ENCODE results near the gene CERS3.
"Not testable (repeated sequence)": the region's sequence is repeated elsewhere in the genome, so short reads cannot be mapped to it uniquely, and the experiment has no call there.

The CERS3 gene

GRCh38 chr15:100464888-100465287 is 63.9 kb downstream of the CERS3 start:
- DNase-seq (ENCODE audit: low spot score) = no peak

- no peak for DNase-seq (ENCODE audit: low spot score)
These were observed 64.5 kb downstream of the CERS3 start for GRCh38 chr15:100464256-100464655.

GRCh38 chr15:100463515-100463914 is 65.2 kb downstream of the CERS3 start:
- DNase-seq (ENCODE audit: low spot score) = no peak

- no peak for DNase-seq (ENCODE audit: low spot score)
These were observed 67.7 kb downstream of the CERS3 start for GRCh38 chr15:100461049-100461448.

GRCh38 chr15:100457201-100457600 is 71.5 kb downstream of the CERS3 start:
- no peak for DNase-seq (ENCODE audit: low spot score)

- no peak for DNase-seq (ENCODE audit: low spot score)
These were observed 74.6 kb downstream of the CERS3 start for GRCh38 chr15:100454148-100454547.

- no peak for DNase-seq (ENCODE audit: low spot score)
These were observed 80.3 kb downstream of the CERS3 start for GRCh38 chr15:100448481-100448880.

- not testable (repeated sequence) for DNase-seq (ENCODE audit: low spot score)
These were observed 87.7 kb downstream of the CERS3 start for GRCh38 chr15:100441063-100441462.

- DNase-seq (ENCODE audit: low spot score) = no peak
These were observed 89.2 kb downstream of the CERS3 start for GRCh38 chr15:100439514-100439913.

- DNase-seq (ENCODE audit: low spot score) = peak; percentile 38
These were observed 90.2 kb downstream of the CERS3 start for GRCh38 chr15:100438570-100438969.

GRCh38 chr15:100437261-100437660 is 91.5 kb downstream of the CERS3 start:
- no peak for DNase-seq (ENCODE audit: low spot score)

GRCh38 chr15:100434561-100434960 is 94.2 kb downstream of the CERS3 start:
- DNase-seq (ENCODE audit: low spot score) = no peak

- no peak for DNase-seq (ENCODE audit: low spot score)
These were observed 94.7 kb downstream of the CERS3 start for GRCh38 chr15:100434038-100434437.

GRCh38 chr15:100433304-100433703 is 95.4 kb downstream of the CERS3 start:
- DNase-seq (ENCODE audit: low spot score) = no peak

- DNase-seq (ENCODE audit: low spot score) = no peak
These were observed 98.3 kb downstream of the CERS3 start for GRCh38 chr15:100430411-100430810.

- DNase-seq (ENCODE audit: low spot score) = no peak
These were observed 99.5 kb downstream of the CERS3 start for GRCh38 chr15:100429116-100429728.

- no peak for DNase-seq (ENCODE audit: low spot score)
These were observed 101.8 kb downstream of the CERS3 start for GRCh38 chr15:100426937-100427336.

GRCh38 chr15:100405179-100405578 is 123.6 kb downstream of the CERS3 start:
- DNase-seq (ENCODE audit: low spot score) = no peak

GRCh38 chr15:100400996-100401395 is 127.8 kb downstream of the CERS3 start:
- no peak for DNase-seq (ENCODE audit: low spot score)

- no peak for DNase-seq (ENCODE audit: low spot score)
These were observed 133.9 kb downstream of the CERS3 start for GRCh38 chr15:100394736-100395440.

GRCh38 chr15:100393008-100393407 is 135.7 kb downstream of the CERS3 start:
- no peak for DNase-seq (ENCODE audit: low spot score)

- no peak for DNase-seq (ENCODE audit: low spot score)
These were observed 143.3 kb downstream of the CERS3 start for GRCh38 chr15:100385300-100386050.

GRCh38 chr15:100384108-100384410 is 144.7 kb downstream of the CERS3 start:
- DNase-seq (ENCODE audit: low spot score) = no peak

Data from D341Med (cell line).